Suprapubic skin (tissue), 4 donors: ENCODE data around the gene VAT1.

Experiments used
- CTCF ChIP-seq, 2 donors: fragments of 200-600 bp in 1 of 2; fragments of 450-650 bp in 1 of 2; sonication (generic) in 1 of 2; IDR thresholded peaks; one replicate each; pipeline ENCODE4 v1.5.1; 2016 to 2019; ENCODE audit warnings: antibody characterized with exemption in 2 of 2, mild to moderate bottlenecking in 1 of 2, moderate library complexity in 1 of 2
- EP300 ChIP-seq: sonication (generic); formaldehyde crosslinking; IDR thresholded peaks from one replicate; pipeline ENCODE4 v1.6.1; 2017; ENCODE audit warnings: antibody characterized with exemption
- POLR2A ChIP-seq, 2 donors: fragments of 450-650 bp; IDR thresholded peaks; one replicate each; pipeline ENCODE4 v1.6.1; 2017; ENCODE audit warnings: antibody characterized with exemption in 2 of 2, mild to moderate bottlenecking in 2 of 2, moderate library complexity in 2 of 2
- POLR2AphosphoS5 ChIP-seq, 3 donors: sonication (generic); formaldehyde crosslinking; IDR thresholded peaks; one replicate each; pipeline ENCODE4 v1.6.1; 2017; ENCODE audit warnings: antibody characterized with exemption in 3 of 3

GRCh38 chr17:43018008-43018853 is 4.0 kb downstream of the VAT1 start:
- TF ChIP-seq CTCF (IDR thresholded peaks at IDR 0.05) (no peak), POLR2AphosphoS5 (IDR thresholded peaks at IDR 0.05) (no peak), EP300 (no peak), POLR2A (IDR thresholded peaks at IDR 0.05) (no peak)
